Endothelial cell of umbilical vein (primary cell): Measurements from ENCODE around the gene ROBO2. TPM values are rescaled to one million over a fixed set of nuclear protein-coding genes. Genes with fewer than 3 reads are reported as not detected.

Experiments
- BruUV-seq: library from RNA; stranded (reverse); fragments of 400-500 nt; replicated peaks from 2 replicates; lab custom pipeline; 2021; lab: Mats Ljungman, UMichigan
- CTCF ChIA-PET: fragments of 300-600, 350-600 bp; sonication (Branson Sonifier 250); formaldehyde crosslinking; loops from one replicate; lab custom pipeline; 2021; ENCODE audit warnings: antibody characterized with exemption, inconsistent platforms; lab: Charles Lee
- POLR2A ChIA-PET: fragments of 300-600, 350-600 bp; sonication (Branson Sonifier 250); formaldehyde crosslinking; loops from one replicate; lab custom pipeline; 2021; ENCODE audit warnings: antibody characterized with exemption, inconsistent platforms; lab: Charles Lee
- DNase-seq: peaks from one replicate; pipeline ENCODE4 v3.0.0-alpha.2; 2011; ENCODE audit warnings: low read depth, low spot score
- FAIRE-seq: peaks from 2 replicates; lab custom pipeline; 2011; peaks lifted over from hg19 to GRCh38; lab: Jason Lieb, UNC
- H2AFZ ChIP-seq: 2 replicates; pipeline ENCODE4 v1.6.0; 2012; ENCODE audit warnings: low read depth, low read length, control low read depth, inconsistent platforms
- H3K27ac ChIP-seq: 2 replicates; pipeline ENCODE4 v1.5.1; 2011; ENCODE audit warnings: low read depth, mild to moderate bottlenecking, control low read depth, low read length, moderate library complexity; ENCODE audit not compliant: insufficient read depth
- H3K27me3 ChIP-seq, 2 experiments: 2 replicates each; pipeline versions ENCODE4 v1.6.0 to v1.6.1; 2011; ENCODE audit warnings: low read length in 2 of 2, mixed read lengths in 1 of 2; ENCODE audit not compliant: control insufficient read depth in 2 of 2, insufficient read depth in 2 of 2
- H3K36me3 ChIP-seq, 2 experiments: 2 replicates in 1 of 2; 3 replicates in 1 of 2; pipeline ENCODE4 v1.5.1; 2011; ENCODE audit warnings: low read length in 2 of 2, mild to moderate bottlenecking in 1 of 2, moderate library complexity in 1 of 2; ENCODE audit not compliant: control insufficient read depth in 2 of 2, insufficient read depth in 2 of 2; ENCODE audit errors: extremely low read depth in 1 of 2
- H3K4me1 ChIP-seq: 3 replicates; pipeline ENCODE4 v1.5.1; 2011; ENCODE audit warnings: mild to moderate bottlenecking, low read length; ENCODE audit not compliant: control insufficient read depth, insufficient read depth; ENCODE audit errors: extremely low read depth
- H3K4me2 ChIP-seq: 2 replicates; pipeline ENCODE4 v1.6.1; 2011; ENCODE audit warnings: low read length, control low read depth, mixed read lengths; ENCODE audit not compliant: insufficient read depth
- H3K4me3 ChIP-seq, 3 experiments: fragments of 200-600 bp in 1 of 3; sonication (generic), shearing (Covaris generic) in 1 of 3; replicated peaks in 1 of 3; 2 replicates each; pipeline ENCODE4 v1.5.1; 2011 to 2016; ENCODE audit warnings: control low read depth in 3 of 3, low read length in 3 of 3, mild to moderate bottlenecking in 2 of 3, inconsistent platforms in 1 of 3, low read depth in 1 of 3, moderate library complexity in 1 of 3; ENCODE audit not compliant: insufficient read depth in 1 of 3
- H3K79me2 ChIP-seq: 2 replicates; pipeline ENCODE4 v1.6.0; 2012; ENCODE audit warnings: low read length, inconsistent platforms; ENCODE audit not compliant: control insufficient read depth, insufficient read depth
- H3K9ac ChIP-seq: replicated peaks from 2 replicates; pipeline ENCODE3; 2011; ENCODE audit warnings: low read length, control low read depth; ENCODE audit not compliant: insufficient read depth; ENCODE audit errors: extremely low read depth
- H3K9me1 ChIP-seq: replicated peaks from 3 replicates; pipeline ENCODE4 v1.6.0; 2011; ENCODE audit warnings: mild to moderate bottlenecking, low read length; ENCODE audit not compliant: control insufficient read depth, insufficient read depth; ENCODE audit errors: extremely low read depth
- H3K9me3 ChIP-seq: replicated peaks from 2 replicates; pipeline ENCODE4 v1.5.1; 2012; ENCODE audit warnings: low read length, inconsistent platforms; ENCODE audit not compliant: control insufficient read depth, insufficient read depth
- H4K20me1 ChIP-seq: replicated peaks from 2 replicates; pipeline ENCODE3; 2011; ENCODE audit warnings: mild to moderate bottlenecking, low read length; ENCODE audit not compliant: control insufficient read depth, insufficient read depth; ENCODE audit errors: extremely low read depth
- CTCF ChIP-seq, 2 donors: IDR thresholded peaks; 1 replicate in 1 of 2; 2 replicates in 1 of 2; pipeline ENCODE4 v1.5.1; 2011; ENCODE audit warnings: low read length in 2 of 2, mild to moderate bottlenecking in 2 of 2, moderate library complexity in 2 of 2, control low read depth in 1 of 2, inconsistent platforms in 1 of 2, low read depth in 1 of 2; ENCODE audit not compliant: insufficient read depth in 1 of 2; ENCODE audit errors: extremely low read depth in 1 of 2
- EZH2 ChIP-seq: IDR thresholded peaks from 2 replicates; pipeline ENCODE4 v1.6.1; 2012; ENCODE audit warnings: borderline replicate concordance, low read depth, mild to moderate bottlenecking, moderate library complexity, low read length, inconsistent platforms; ENCODE audit not compliant: severe bottlenecking
- FOS ChIP-seq: IDR thresholded peaks from 2 replicates; pipeline ENCODE4 v1.6.1; 2011; ENCODE audit warnings: mild to moderate bottlenecking, low read length, moderate library complexity, borderline replicate concordance; ENCODE audit not compliant: insufficient read depth
- GATA2 ChIP-seq: IDR thresholded peaks from 2 replicates; pipeline ENCODE4 v1.7.0; 2011; ENCODE audit warnings: low read depth, mild to moderate bottlenecking, moderate library complexity, mixed read lengths, low read length; ENCODE audit not compliant: insufficient read length, insufficient read depth
- JUN ChIP-seq: IDR thresholded peaks from 2 replicates; pipeline ENCODE4 v1.6.1; 2011; ENCODE audit warnings: borderline replicate concordance, low read depth; ENCODE audit not compliant: insufficient read length, insufficient read depth
- MAX ChIP-seq: IDR thresholded peaks from 2 replicates; pipeline ENCODE4 v1.6.1; 2011; ENCODE audit not compliant: insufficient read depth, insufficient read length
- MYC ChIP-seq: IDR thresholded peaks from one replicate; pipeline ENCODE4 v1.6.1; 2011; ENCODE audit warnings: mild to moderate bottlenecking, low read depth, low read length
- POLR2A ChIP-seq: IDR thresholded peaks from 2 replicates; pipeline ENCODE4 v1.6.1; 2012; ENCODE audit warnings: low read depth, mild to moderate bottlenecking, control low read depth, low read length
- POLR2AphosphoS5 ChIP-seq: IDR thresholded peaks from 2 replicates; pipeline ENCODE4 v1.6.1; 2012; ENCODE audit warnings: low read depth, mild to moderate bottlenecking, control low read depth, low read length, moderate library complexity; ENCODE audit not compliant: insufficient read depth
- dilution Hi-C: fragments of 300-500 bp; cut with MboI; formaldehyde crosslinking; loops from one replicate; pipeline ENCODE4 v1.15.0; 2019; ENCODE audit warnings: low sequenced_read_pairs; ENCODE audit not compliant: extremely low pct_ligation_motif_present
- intact Hi-C: fragments of 100-400 bp; cut with micrococcal nuclease; formaldehyde crosslinking; loops from one replicate; pipeline ENCODE4 v1.10.0; 2022
- polyA plus RNA-seq, 4 experiments: library from polyadenylated mRNA; depleted of rRNA in 3 of 4; stranded (reverse) in 3 of 4; unstranded in 1 of 4; fragments of >200 nt; gene quantifications; 2 replicates each; pipeline versions ENCODE4 v1.2.1 to v1.2.3, GENCODE V29; 2011 to 2012; ENCODE audit warnings: missing spikeins in 1 of 4
- total RNA-seq: library from RNA; stranded (reverse); gene quantifications from 2 replicates; pipeline ENCODE4 v1.2.3, GENCODE V29; 2021

Gene ROBO2
- total and polyA plus RNA-seq, 2 donors (not counting 3 experiments of a cell fraction or from before 2014, with no cell fraction given): not detected

GRCh38 chr3:77460326-77460725 lies 420.4 kb downstream of the ROBO2 start:
- Histone ChIP-seq H3K4me2 (no peak overlapping the region), H3K9me1 (no peaks in the 10 kb centered on the region), H4K20me1 (no peaks in the 10 kb centered on the region), H3K36me3 (no peaks in the 10 kb centered on the region), H3K4me1 (no peaks in the 10 kb centered on the region), H3K9ac (no peak overlapping the region), H3K4me3 (no peak overlapping the region), H3K27me3 (no peaks in the 10 kb centered on the region), H3K9me3 (no peaks in the 10 kb centered on the region), H2AFZ (no peak overlapping the region), H3K27ac (no peak overlapping the region), H3K79me2 (no peaks in the 10 kb centered on the region)
- ChIA-PET CTCF (no interaction called here), POLR2A (no interaction called here)
- TF ChIP-seq EZH2 (no peak), GATA2 (no peak), MAX (no peak), POLR2A (no peak), MYC (no peak), CTCF (IDR thresholded peaks at IDR 0.05; ENCODE audit: extremely low read depth in 1 of 2, insufficient read depth in 1 of 2, low read depth in 1 of 2, low read length in 2 of 2) (no peak), FOS (no peak), JUN (no peak), POLR2AphosphoS5 (no peak)
- intact Hi-C loops: no loop called here
- no TSS peak for BruUV-seq
- dilution Hi-C loops: no loop called here
- FAIRE-seq (no peak), DNase-seq (no peak)
